ENCODE data around the gene GOLPH3.

DNA sequence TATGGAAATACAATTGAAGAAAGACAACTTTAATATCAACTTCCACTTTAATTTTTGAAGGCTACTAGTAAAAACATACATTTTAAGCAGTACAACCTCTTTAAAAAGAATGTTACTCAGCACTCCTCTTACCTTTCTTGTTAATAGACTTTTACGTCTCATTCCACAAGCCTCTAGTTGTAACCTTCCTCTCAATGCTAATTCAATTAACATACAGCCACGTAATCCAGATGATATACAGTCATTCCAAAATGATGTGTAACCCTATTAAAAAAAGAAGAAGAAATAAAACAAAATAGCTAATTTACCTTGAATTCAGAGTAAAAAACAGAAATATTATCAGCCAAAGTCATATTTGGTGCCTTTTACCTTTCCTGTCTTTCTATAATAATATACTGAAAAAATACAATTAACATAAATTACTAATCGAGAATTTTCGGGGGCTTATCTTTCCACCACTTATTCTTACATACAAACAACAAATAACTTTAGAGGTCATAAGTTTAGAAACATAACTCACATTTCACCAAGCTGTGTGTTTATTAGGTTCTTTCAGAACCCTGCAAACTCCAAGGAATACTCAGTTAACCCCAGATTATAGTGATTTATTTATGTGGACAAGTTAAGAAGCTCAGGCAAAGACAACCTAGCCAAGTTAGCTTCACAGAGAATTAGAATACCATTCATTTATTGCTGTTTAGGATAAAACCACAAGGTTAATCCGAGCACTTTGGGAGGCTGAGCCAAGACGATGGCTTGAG, 30.3 kb downstream of the GOLPH3 start:
- TF ChIP-seq, protein P1, sequence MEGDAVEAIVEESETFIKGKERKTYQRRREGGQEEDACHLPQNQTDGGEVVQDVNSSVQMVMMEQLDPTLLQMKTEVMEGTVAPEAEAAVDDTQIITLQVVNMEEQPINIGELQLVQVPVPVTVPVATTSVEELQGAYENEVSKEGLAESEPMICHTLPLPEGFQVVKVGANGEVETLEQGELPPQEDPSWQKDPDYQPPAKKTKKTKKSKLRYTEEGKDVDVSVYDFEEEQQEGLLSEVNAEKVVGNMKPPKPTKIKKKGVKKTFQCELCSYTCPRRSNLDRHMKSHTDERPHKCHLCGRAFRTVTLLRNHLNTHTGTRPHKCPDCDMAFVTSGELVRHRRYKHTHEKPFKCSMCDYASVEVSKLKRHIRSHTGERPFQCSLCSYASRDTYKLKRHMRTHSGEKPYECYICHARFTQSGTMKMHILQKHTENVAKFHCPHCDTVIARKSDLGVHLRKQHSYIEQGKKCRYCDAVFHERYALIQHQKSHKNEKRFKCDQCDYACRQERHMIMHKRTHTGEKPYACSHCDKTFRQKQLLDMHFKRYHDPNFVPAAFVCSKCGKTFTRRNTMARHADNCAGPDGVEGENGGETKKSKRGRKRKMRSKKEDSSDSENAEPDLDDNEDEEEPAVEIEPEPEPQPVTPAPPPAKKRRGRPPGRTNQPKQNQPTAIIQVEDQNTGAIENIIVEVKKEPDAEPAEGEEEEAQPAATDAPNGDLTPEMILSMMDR (conservative IDR thresholded peaks at IDR 0.05; ENCODE audit: low read depth in 2 of 2) = no peak
- TF ChIP-seq EZH2phosphoT487 (IDR thresholded peaks at IDR 0.05; ENCODE audit: unreplicated experiment) = no peak
- TF ChIP-seq, protein P2, sequence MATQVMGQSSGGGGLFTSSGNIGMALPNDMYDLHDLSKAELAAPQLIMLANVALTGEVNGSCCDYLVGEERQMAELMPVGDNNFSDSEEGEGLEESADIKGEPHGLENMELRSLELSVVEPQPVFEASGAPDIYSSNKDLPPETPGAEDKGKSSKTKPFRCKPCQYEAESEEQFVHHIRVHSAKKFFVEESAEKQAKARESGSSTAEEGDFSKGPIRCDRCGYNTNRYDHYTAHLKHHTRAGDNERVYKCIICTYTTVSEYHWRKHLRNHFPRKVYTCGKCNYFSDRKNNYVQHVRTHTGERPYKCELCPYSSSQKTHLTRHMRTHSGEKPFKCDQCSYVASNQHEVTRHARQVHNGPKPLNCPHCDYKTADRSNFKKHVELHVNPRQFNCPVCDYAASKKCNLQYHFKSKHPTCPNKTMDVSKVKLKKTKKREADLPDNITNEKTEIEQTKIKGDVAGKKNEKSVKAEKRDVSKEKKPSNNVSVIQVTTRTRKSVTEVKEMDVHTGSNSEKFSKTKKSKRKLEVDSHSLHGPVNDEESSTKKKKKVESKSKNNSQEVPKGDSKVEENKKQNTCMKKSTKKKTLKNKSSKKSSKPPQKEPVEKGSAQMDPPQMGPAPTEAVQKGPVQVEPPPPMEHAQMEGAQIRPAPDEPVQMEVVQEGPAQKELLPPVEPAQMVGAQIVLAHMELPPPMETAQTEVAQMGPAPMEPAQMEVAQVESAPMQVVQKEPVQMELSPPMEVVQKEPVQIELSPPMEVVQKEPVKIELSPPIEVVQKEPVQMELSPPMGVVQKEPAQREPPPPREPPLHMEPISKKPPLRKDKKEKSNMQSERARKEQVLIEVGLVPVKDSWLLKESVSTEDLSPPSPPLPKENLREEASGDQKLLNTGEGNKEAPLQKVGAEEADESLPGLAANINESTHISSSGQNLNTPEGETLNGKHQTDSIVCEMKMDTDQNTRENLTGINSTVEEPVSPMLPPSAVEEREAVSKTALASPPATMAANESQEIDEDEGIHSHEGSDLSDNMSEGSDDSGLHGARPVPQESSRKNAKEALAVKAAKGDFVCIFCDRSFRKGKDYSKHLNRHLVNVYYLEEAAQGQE (IDR thresholded peaks at IDR 0.05; ENCODE audit: unreplicated experiment) = no peak
- no peak for TF ChIP-seq POLR2AphosphoS5 (IDR thresholded peaks at IDR 0.05; ENCODE audit: low read depth)
- TF ChIP-seq EZH2 (IDR thresholded peaks at IDR 0.05; ENCODE audit: low read depth, unreplicated experiment) = no peak
- TF ChIP-seq ZNF331 (CRISPR knock-in tag; IDR thresholded peaks at IDR 0.05; ENCODE audit: low read depth) = no peak
- TF ChIP-seq CREB1 (CRISPR knock-in tag; IDR thresholded peaks at IDR 0.05; ENCODE audit: low read depth) = no peak
- no peak for TF ChIP-seq JUNB (IDR thresholded peaks at IDR 0.05; ENCODE audit: unreplicated experiment)
- TF ChIP-seq STAT1 (IDR thresholded peaks at IDR 0.05; ENCODE audit: unreplicated experiment) = no peak
- TF ChIP-seq ZNF114 (CRISPR knock-in tag; IDR thresholded peaks at IDR 0.05) = no peak
- no peak for TF ChIP-seq ZNF462 (CRISPR knock-in tag; IDR thresholded peaks at IDR 0.05)
- no peak for TF ChIP-seq NANOG (IDR thresholded peaks at IDR 0.05; ENCODE audit: borderline replicate concordance)
- no peak for TF ChIP-seq ETS1 (IDR thresholded peaks at IDR 0.05)

Measured in GM23338 (cell line).